GM18951 (cell line): ENCODE measurements around the gene UBXN11.
"Not testable (repeated sequence)": the region's sequence is repeated elsewhere in the genome, so short reads cannot be mapped to it uniquely, and the experiment has no call there.

ENCODE experiments used
- POLR2A ChIP-seq: IDR thresholded peaks from 4 replicates; pipeline ENCODE4 v1.6.1; 2011; ENCODE audit warnings: mild to moderate bottlenecking; ENCODE audit not compliant: insufficient read length, insufficient read depth; ENCODE audit errors: extremely low read depth
- in situ Hi-C: fragments of 300-500 bp; cut with MboI; formaldehyde crosslinking; loops from one replicate; pipeline ENCODE4 v1.12.0; 2022; ENCODE audit warnings: low sequenced_read_pairs, mixed read lengths, inconsistent platforms; ENCODE audit not compliant: unreplicated experiment

UBXN11 gene

GRCh38 chr1:26307363-26307781 lies 936 bp upstream of the UBXN11 start:
- no peak for TF ChIP-seq POLR2A
- in situ Hi-C loops = no loop called here

- in situ Hi-C loops = no loop called here
- TF ChIP-seq POLR2A = no peak
These were observed 658 bp downstream of the UBXN11 start for GRCh38 chr1:26305667-26306289.

GRCh38 chr1:26302733-26303405 lies 3.6 kb downstream of the UBXN11 start:
- in situ Hi-C loops = no loop called here
- no peak for TF ChIP-seq POLR2A

GRCh38 chr1:26300578-26301275 lies 5.7 kb downstream of the UBXN11 start:
- no peak for TF ChIP-seq POLR2A
- in situ Hi-C loops = no loop called here

- in situ Hi-C loops = no loop called here
- no peak for TF ChIP-seq POLR2A
These were observed 8.7 kb downstream of the UBXN11 start for GRCh38 chr1:26297791-26298124.

GRCh38 chr1:26297057-26297790 lies 9.2 kb downstream of the UBXN11 start:
- no peak for TF ChIP-seq POLR2A
- in situ Hi-C loops = no loop called here

GRCh38 chr1:26296340-26297056 lies 9.9 kb downstream of the UBXN11 start:
- TF ChIP-seq POLR2A = no peak
- in situ Hi-C loops = no loop called here

- TF ChIP-seq POLR2A = no peak
- in situ Hi-C loops = no loop called here
These were observed 11.0 kb downstream of the UBXN11 start for GRCh38 chr1:26295194-26296138.

GRCh38 chr1:26293911-26294463 lies 12.4 kb downstream of the UBXN11 start:
- TF ChIP-seq POLR2A = no peak
- in situ Hi-C loops = no loop called here

GRCh38 chr1:26292735-26293134 lies 13.7 kb downstream of the UBXN11 start:
- in situ Hi-C loops = not testable (repeated sequence)

GRCh38 chr1:26291939-26292338 lies 14.5 kb downstream of the UBXN11 start:
- no peak for TF ChIP-seq POLR2A
- in situ Hi-C loops = no loop called here

GRCh38 chr1:26291433-26291832 lies 15.0 kb downstream of the UBXN11 start:
- no peak for TF ChIP-seq POLR2A
- in situ Hi-C loops = no loop called here
